ENCODE measurements around the gene SRPK2.
"Not testable (repeated sequence)": the region's sequence is repeated elsewhere in the genome, so short reads cannot be mapped to it uniquely, and the experiment has no call there.

- TF ChIP-seq, protein P1, sequence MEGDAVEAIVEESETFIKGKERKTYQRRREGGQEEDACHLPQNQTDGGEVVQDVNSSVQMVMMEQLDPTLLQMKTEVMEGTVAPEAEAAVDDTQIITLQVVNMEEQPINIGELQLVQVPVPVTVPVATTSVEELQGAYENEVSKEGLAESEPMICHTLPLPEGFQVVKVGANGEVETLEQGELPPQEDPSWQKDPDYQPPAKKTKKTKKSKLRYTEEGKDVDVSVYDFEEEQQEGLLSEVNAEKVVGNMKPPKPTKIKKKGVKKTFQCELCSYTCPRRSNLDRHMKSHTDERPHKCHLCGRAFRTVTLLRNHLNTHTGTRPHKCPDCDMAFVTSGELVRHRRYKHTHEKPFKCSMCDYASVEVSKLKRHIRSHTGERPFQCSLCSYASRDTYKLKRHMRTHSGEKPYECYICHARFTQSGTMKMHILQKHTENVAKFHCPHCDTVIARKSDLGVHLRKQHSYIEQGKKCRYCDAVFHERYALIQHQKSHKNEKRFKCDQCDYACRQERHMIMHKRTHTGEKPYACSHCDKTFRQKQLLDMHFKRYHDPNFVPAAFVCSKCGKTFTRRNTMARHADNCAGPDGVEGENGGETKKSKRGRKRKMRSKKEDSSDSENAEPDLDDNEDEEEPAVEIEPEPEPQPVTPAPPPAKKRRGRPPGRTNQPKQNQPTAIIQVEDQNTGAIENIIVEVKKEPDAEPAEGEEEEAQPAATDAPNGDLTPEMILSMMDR (IDR thresholded peaks at IDR 0.05; ENCODE audit: poor library complexity, severe bottlenecking): not testable (repeated sequence)
- TF ChIP-seq EP300 (conservative IDR thresholded peaks at IDR 0.05; ENCODE audit: poor library complexity, severe bottlenecking); EZH2 (IDR thresholded peaks at IDR 0.05; ENCODE audit: borderline replicate concordance, insufficient read depth, low read length, poor library complexity, severe bottlenecking); RAD21 (conservative IDR thresholded peaks at IDR 0.05); POLR2AphosphoS5 (IDR thresholded peaks at IDR 0.05); MXI1 (conservative IDR thresholded peaks at IDR 0.05; ENCODE audit: poor library complexity, severe bottlenecking); SMC3 (conservative IDR thresholded peaks at IDR 0.05; ENCODE audit: poor library complexity); TAF1 (IDR thresholded peaks at IDR 0.05; ENCODE audit: low read depth): not testable (repeated sequence)
These were observed 26.7 kb downstream of the SRPK2 start for GRCh38 chr7:105361995-105362394.

All from neural cell (in vitro differentiated cells).